Astrocyte (in vitro differentiated cells and primary cell): ENCODE measurements around the gene CLDN1. TPM values are rescaled to one million over a fixed set of nuclear protein-coding genes. Genes with fewer than 3 reads are reported as not detected.

ENCODE experiments used
- DNase-seq: peaks from one replicate; pipeline ENCODE4 v3.0.0-alpha.2; 2010; ENCODE audit warnings: low read depth
- FAIRE-seq: peaks from 2 replicates; lab custom pipeline; 2011; peaks lifted over from hg19 to GRCh38; lab: Jason Lieb, UNC
- H2AFZ ChIP-seq: 2 replicates; pipeline ENCODE4 v1.6.0; 2012; ENCODE audit warnings: low read depth, low read length, inconsistent platforms
- H3K27ac ChIP-seq: 2 replicates; pipeline ENCODE4 v1.5.1; 2011; ENCODE audit warnings: low read depth, low read length, inconsistent platforms
- H3K27me3 ChIP-seq: 2 replicates; pipeline ENCODE4 v1.6.0; 2011; ENCODE audit warnings: low read length, inconsistent platforms; ENCODE audit not compliant: insufficient read depth
- H3K36me3 ChIP-seq: 2 replicates; pipeline ENCODE4 v1.5.1; 2011; ENCODE audit warnings: low read length, inconsistent platforms; ENCODE audit not compliant: insufficient read depth
- H3K4me1 ChIP-seq: 2 replicates; pipeline ENCODE4 v1.5.1; 2011; ENCODE audit warnings: low read length, inconsistent platforms; ENCODE audit not compliant: insufficient read depth
- H3K4me2 ChIP-seq: 2 replicates; pipeline ENCODE4 v1.6.0; 2012; ENCODE audit warnings: low read length, inconsistent platforms
- H3K4me3 ChIP-seq: 2 replicates; pipeline ENCODE4 v1.5.1; 2011; ENCODE audit warnings: low read depth, mild to moderate bottlenecking, low read length, inconsistent platforms; ENCODE audit not compliant: insufficient read depth
- H3K79me2 ChIP-seq: 2 replicates; pipeline ENCODE4 v1.6.0; 2012; ENCODE audit warnings: mild to moderate bottlenecking, low read length, inconsistent platforms; ENCODE audit not compliant: insufficient read depth
- H3K9ac ChIP-seq: 2 replicates; pipeline ENCODE4 v1.6.0; 2012; ENCODE audit warnings: mild to moderate bottlenecking, low read length, inconsistent platforms
- H3K9me3 ChIP-seq: 2 replicates; pipeline ENCODE4 v1.5.1; 2012; ENCODE audit warnings: low read depth, mild to moderate bottlenecking, low read length, inconsistent platforms; ENCODE audit not compliant: insufficient read depth
- H4K20me1 ChIP-seq: 2 replicates; pipeline ENCODE4 v1.6.0; 2012; ENCODE audit warnings: low read length, inconsistent platforms; ENCODE audit not compliant: insufficient read depth
- H3K27ac Mint-ChIP-seq: one replicate; pipeline ENCODE4 v1.8.0; 2021; ENCODE audit warnings: mild to moderate bottlenecking, mixed read lengths; ENCODE audit not compliant: unreplicated experiment
- H3K27me3 Mint-ChIP-seq: one replicate; pipeline ENCODE4 v1.8.0; 2021; ENCODE audit warnings: low read depth, mixed read lengths; ENCODE audit not compliant: unreplicated experiment
- H3K36me3 Mint-ChIP-seq: one replicate; pipeline ENCODE4 v1.8.0; 2021; ENCODE audit warnings: low read depth, mixed read lengths; ENCODE audit not compliant: unreplicated experiment
- H3K4me1 Mint-ChIP-seq: one replicate; pipeline ENCODE4 v1.8.0; 2021; ENCODE audit warnings: low read depth, mixed read lengths; ENCODE audit not compliant: unreplicated experiment
- H3K4me3 Mint-ChIP-seq: one replicate; pipeline ENCODE4 v1.8.0; 2021; ENCODE audit warnings: mild to moderate bottlenecking, moderate library complexity, mixed read lengths; ENCODE audit not compliant: unreplicated experiment
- H3K9me3 Mint-ChIP-seq: one replicate; pipeline ENCODE4 v1.8.0; 2021; ENCODE audit warnings: mild to moderate bottlenecking, mixed read lengths; ENCODE audit not compliant: unreplicated experiment
- EZH2 ChIP-seq: IDR thresholded peaks from 2 replicates; pipeline ENCODE4 v1.6.1; 2012; ENCODE audit warnings: mild to moderate bottlenecking, low read length, inconsistent platforms; ENCODE audit not compliant: insufficient read depth
- total RNA-seq: library from RNA; stranded (reverse); gene quantifications from 2 replicates; pipeline ENCODE4 v1.2.1, GENCODE V29; 2021
- TF ChIP-seq, protein P1 (sequence below): IDR thresholded peaks from 2 replicates; pipeline ENCODE4 v1.5.1; 2011; ENCODE audit warnings: low read depth, mild to moderate bottlenecking, inconsistent platforms, low read length, moderate library complexity; ENCODE audit not compliant: insufficient read depth

The CLDN1 gene
- total RNA-seq, 1 donor from 2014 or later: 35.6 TPM

DNA sequence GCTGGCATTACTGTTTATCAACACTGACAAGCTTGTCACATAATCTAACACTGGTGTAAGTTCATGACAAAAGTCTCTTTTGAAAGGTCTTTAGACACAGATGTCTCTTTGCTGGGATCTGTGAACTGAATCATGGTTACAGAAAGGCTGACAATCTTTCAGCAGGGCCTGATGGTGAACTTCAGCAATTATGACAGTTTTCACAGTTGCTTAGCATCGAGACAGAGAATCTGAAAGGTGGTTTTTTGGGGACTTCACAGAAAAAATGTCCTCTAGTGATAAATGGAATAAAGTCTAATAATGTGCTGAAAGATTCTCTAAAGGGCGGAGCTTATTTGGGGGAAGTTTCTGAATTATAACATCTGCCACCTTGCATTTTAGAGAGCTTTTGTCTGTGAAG, 32.3 kb downstream of the CLDN1 start:
- Histone ChIP-seq H2AFZ (no peak overlapping the region), H3K4me1 (no peaks in the 10 kb centered on the region), H4K20me1 (no peaks in the 10 kb centered on the region), H3K9me3 (peaks cover 6% of the 10 kb centered on the region), H3K9ac (no peak overlapping the region), H3K36me3 (no peaks in the 10 kb centered on the region), H3K4me2 (no peak overlapping the region), H3K4me3 (no peak overlapping the region), H3K27ac (no peak overlapping the region), H3K27me3 (no peaks in the 10 kb centered on the region), H3K79me2 (no peaks in the 10 kb centered on the region)
- FAIRE-seq (no peak), DNase-seq (no peak)
- Mint-ChIP-seq H3K9me3 (peaks cover 17% of the 10 kb centered on the region), H3K27me3 (no peaks in the 10 kb centered on the region), H3K4me3 (no peak overlapping the region), H3K4me1 (no peaks in the 10 kb centered on the region), H3K36me3 (no peaks in the 10 kb centered on the region), H3K27ac (no peak overlapping the region)
- TF ChIP-seq, protein P1, sequence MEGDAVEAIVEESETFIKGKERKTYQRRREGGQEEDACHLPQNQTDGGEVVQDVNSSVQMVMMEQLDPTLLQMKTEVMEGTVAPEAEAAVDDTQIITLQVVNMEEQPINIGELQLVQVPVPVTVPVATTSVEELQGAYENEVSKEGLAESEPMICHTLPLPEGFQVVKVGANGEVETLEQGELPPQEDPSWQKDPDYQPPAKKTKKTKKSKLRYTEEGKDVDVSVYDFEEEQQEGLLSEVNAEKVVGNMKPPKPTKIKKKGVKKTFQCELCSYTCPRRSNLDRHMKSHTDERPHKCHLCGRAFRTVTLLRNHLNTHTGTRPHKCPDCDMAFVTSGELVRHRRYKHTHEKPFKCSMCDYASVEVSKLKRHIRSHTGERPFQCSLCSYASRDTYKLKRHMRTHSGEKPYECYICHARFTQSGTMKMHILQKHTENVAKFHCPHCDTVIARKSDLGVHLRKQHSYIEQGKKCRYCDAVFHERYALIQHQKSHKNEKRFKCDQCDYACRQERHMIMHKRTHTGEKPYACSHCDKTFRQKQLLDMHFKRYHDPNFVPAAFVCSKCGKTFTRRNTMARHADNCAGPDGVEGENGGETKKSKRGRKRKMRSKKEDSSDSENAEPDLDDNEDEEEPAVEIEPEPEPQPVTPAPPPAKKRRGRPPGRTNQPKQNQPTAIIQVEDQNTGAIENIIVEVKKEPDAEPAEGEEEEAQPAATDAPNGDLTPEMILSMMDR: no peak
- TF ChIP-seq EZH2: no peak

DNA sequence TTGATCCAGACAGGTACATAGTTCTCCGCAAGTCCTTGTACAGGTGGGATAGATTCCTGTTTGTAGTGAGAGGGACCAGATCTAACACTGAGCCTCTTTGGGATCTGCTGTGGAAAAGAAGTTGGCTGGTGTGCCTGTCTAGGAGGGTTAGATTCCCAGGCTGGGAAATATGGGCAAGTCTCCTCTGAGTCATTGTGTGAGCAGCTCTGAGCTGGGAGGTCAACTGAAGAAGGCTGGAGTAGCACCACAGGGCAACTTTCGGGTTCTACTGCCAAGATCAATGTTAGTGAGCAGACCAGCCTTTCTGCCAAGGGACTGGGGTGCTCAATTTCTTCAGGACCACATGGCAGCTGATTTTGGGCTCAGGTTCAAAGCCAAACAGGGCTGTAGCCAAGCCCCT, 33.4 kb downstream of the CLDN1 start:
- Histone ChIP-seq H3K4me3 (no peak overlapping the region), H3K4me1 (no peaks in the 10 kb centered on the region), H3K79me2 (no peaks in the 10 kb centered on the region), H3K9me3 (peaks cover 6% of the 10 kb centered on the region), H3K27me3 (no peaks in the 10 kb centered on the region), H3K4me2 (no peak overlapping the region), H3K36me3 (no peaks in the 10 kb centered on the region), H2AFZ (no peak overlapping the region), H3K9ac (no peak overlapping the region), H4K20me1 (no peaks in the 10 kb centered on the region), H3K27ac (no peak overlapping the region)
- no peaks in the 10 kb centered on the region for H3K4me1 Mint-ChIP-seq
- no peaks in the 10 kb centered on the region for H3K36me3 Mint-ChIP-seq
- no peak overlapping the region for H3K4me3 Mint-ChIP-seq
- DNase-seq: no peak
- H3K27me3 Mint-ChIP-seq: no peaks in the 10 kb centered on the region
- FAIRE-seq: no peak
- H3K9me3 Mint-ChIP-seq: peaks cover 17% of the 10 kb centered on the region
- TF ChIP-seq, protein P1: no peak
- TF ChIP-seq EZH2: no peak
- no peak overlapping the region for H3K27ac Mint-ChIP-seq

DNA sequence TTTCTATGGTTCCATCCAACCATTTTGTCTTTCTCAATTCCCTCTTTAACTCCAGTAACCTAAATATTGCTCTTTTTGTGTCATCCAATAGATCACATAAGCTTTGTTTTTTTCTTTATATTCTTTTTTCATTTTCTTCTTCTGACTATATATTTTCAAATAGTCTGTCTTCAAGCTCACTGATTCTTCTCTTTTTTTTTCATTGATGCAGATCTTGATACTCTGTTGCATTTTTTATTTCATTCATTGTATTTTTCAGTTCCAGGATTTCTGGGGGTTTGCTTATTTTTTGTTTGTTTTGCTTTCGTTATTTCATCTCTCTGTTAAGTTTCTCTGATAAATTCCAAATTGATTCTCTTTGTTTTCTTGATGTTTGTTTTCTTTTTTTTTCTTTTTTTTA, 36.2 kb downstream of the CLDN1 start:
- peaks cover 4% of the 10 kb centered on the region for H3K4me1 Mint-ChIP-seq
- no peak overlapping the region for H3K27ac Mint-ChIP-seq
- no peaks in the 10 kb centered on the region for H3K9me3 ChIP-seq
- FAIRE-seq (no peak), DNase-seq (no peak)
- TF ChIP-seq EZH2: no peak
- TF ChIP-seq, protein P1: no peak
- no peaks in the 10 kb centered on the region for H3K36me3 Mint-ChIP-seq
- H3K27ac ChIP-seq: no peak overlapping the region
- no peak overlapping the region for H3K9ac ChIP-seq
- H3K79me2 ChIP-seq: no peaks in the 10 kb centered on the region
- H3K27me3 ChIP-seq: no peaks in the 10 kb centered on the region
- no peaks in the 10 kb centered on the region for H4K20me1 ChIP-seq
- H3K4me3 ChIP-seq: no peak overlapping the region
- H3K36me3 ChIP-seq: no peaks in the 10 kb centered on the region
- no peak overlapping the region for H2AFZ ChIP-seq
- peaks cover 9% of the 10 kb centered on the region for H3K9me3 Mint-ChIP-seq
- H3K4me3 Mint-ChIP-seq: no peak overlapping the region
- H3K4me2 ChIP-seq: no peak overlapping the region
- H3K27me3 Mint-ChIP-seq: no peaks in the 10 kb centered on the region
- H3K4me1 ChIP-seq: no peaks in the 10 kb centered on the region
